Measurements from ENCODE around the gene TOR1A. TPM values are rescaled to one million over a fixed set of nuclear protein-coding genes. Genes with fewer than 3 reads are reported as not detected.

The TOR1A gene
- total RNA-seq, 4 donors from 2014 or later: 29.7 to 46.4 (median 34.4) TPM

DNA sequence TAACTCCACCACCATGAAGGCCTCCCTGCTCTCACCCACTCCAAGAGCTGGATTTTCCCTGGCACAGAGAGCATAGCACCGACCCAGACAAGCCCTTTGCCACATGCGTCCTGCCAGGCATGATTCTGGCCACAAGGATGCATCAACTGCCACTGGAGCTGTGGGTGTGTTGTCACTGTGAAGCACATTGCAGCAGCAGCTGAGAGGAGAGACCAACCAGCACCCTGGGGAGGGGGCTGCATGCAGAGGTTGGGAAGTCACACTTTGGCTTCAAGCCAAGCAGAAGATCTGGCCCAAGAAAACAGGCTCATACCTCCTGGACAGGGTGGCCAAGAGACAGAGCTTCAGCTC is 48.5 kb downstream of the TOR1A start:
- intact Hi-C loops (cut with DNase I): no loop called here
- Histone ChIP-seq H3K9me3 (no peaks in the 10 kb centered on the region), H3K36me3 (no peaks in the 10 kb centered on the region), H3K27ac (replicated peaks in 1 of 4) (no peak overlapping the region), H3K4me1 (peaks cover 7 to 19% (median 17%) of the 10 kb centered on the region in 4 donors), H3K4me3 (no peak overlapping the region), H3K27me3 (no peaks in the 10 kb centered on the region)
- DNase-seq (ENCODE audit: extremely low spot score): no peak
- 62% methylated on average over 2 of the region's 2 CpGs for WGBS
- no peak for TF ChIP-seq POLR2A (IDR thresholded peaks at IDR 0.05; ENCODE audit: low read depth)
- no peak for TF ChIP-seq EP300 (IDR thresholded peaks at IDR 0.05)
- TF ChIP-seq, protein P1, sequence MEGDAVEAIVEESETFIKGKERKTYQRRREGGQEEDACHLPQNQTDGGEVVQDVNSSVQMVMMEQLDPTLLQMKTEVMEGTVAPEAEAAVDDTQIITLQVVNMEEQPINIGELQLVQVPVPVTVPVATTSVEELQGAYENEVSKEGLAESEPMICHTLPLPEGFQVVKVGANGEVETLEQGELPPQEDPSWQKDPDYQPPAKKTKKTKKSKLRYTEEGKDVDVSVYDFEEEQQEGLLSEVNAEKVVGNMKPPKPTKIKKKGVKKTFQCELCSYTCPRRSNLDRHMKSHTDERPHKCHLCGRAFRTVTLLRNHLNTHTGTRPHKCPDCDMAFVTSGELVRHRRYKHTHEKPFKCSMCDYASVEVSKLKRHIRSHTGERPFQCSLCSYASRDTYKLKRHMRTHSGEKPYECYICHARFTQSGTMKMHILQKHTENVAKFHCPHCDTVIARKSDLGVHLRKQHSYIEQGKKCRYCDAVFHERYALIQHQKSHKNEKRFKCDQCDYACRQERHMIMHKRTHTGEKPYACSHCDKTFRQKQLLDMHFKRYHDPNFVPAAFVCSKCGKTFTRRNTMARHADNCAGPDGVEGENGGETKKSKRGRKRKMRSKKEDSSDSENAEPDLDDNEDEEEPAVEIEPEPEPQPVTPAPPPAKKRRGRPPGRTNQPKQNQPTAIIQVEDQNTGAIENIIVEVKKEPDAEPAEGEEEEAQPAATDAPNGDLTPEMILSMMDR (IDR thresholded peaks at IDR 0.05): no peak
- TF ChIP-seq POLR2AphosphoS5 (IDR thresholded peaks at IDR 0.05): no peak

DNA sequence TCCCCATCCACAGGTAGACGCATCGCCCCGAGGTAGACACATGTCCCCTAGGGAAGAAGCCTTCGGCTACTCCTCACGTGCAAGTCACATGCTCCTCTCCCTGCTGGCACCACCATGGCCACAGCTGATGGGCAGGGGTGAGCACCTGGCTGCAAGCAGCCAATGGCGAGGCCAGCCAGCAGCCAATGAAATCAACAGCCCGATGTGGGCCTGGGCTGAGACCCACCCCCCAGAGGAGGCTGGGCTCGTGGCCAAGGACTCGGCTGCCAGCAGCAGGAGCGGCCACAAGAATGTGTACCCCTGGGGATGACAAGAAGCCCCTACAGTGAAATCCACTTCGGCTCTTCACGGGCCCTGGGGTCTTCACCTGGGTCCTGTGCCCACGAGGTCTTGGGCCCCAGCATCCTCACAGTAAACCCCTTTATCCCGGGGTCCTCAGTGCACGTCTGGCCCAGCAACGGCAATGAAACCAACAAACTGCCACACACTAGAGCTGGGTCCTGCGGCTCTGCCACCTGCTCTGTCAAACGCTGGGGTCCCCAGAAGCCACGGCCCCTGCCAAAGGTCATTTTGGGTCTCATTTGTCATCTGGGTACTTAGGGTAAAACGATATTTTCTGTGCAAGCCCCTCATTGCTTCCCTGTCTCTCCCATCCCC is 49.0 kb downstream of the TOR1A start:
- no peaks in the 10 kb centered on the region for H3K36me3 ChIP-seq
- H3K4me1 ChIP-seq: peaks cover 7 to 19% (median 17%) of the 10 kb centered on the region in 4 donors
- TF ChIP-seq POLR2AphosphoS5 (IDR thresholded peaks at IDR 0.05): no peak
- TF ChIP-seq EP300 (IDR thresholded peaks at IDR 0.05): no peak
- TF ChIP-seq, protein P1 (IDR thresholded peaks at IDR 0.05): no peak
- no peak for TF ChIP-seq POLR2A (IDR thresholded peaks at IDR 0.05; ENCODE audit: low read depth)
- no peak for DNase-seq (ENCODE audit: extremely low spot score)
- intact Hi-C loops (cut with DNase I): no loop called here
- H3K27ac ChIP-seq (replicated peaks in 1 of 4): no peak overlapping the region
- no peak overlapping the region for H3K4me3 ChIP-seq
- WGBS: 64% methylated on average over 18 of the region's 20 CpGs
- no peaks in the 10 kb centered on the region for H3K27me3 ChIP-seq
- H3K9me3 ChIP-seq: no peaks in the 10 kb centered on the region

GRCh38 chr9:129773262-129774048 is 50.5 kb downstream of the TOR1A start:
- TF ChIP-seq POLR2AphosphoS5 (IDR thresholded peaks at IDR 0.05): no peak
- TF ChIP-seq, protein P1 (IDR thresholded peaks at IDR 0.05): no peak
- TF ChIP-seq POLR2A (IDR thresholded peaks at IDR 0.05; ENCODE audit: low read depth): no peak
- no peak for TF ChIP-seq EP300 (IDR thresholded peaks at IDR 0.05)
- WGBS: 83% methylated on average over 10 of the region's 10 CpGs
- H3K9me3 ChIP-seq: no peaks in the 10 kb centered on the region
- no peaks in the 10 kb centered on the region for H3K36me3 ChIP-seq
- H3K4me1 ChIP-seq: peaks cover 7 to 19% (median 17%) of the 10 kb centered on the region in 4 donors
- H3K27ac ChIP-seq (replicated peaks in 1 of 4): no peak overlapping the region
- no peak for DNase-seq (ENCODE audit: extremely low spot score)
- no peaks in the 10 kb centered on the region for H3K27me3 ChIP-seq
- H3K4me3 ChIP-seq: no peak overlapping the region
- intact Hi-C loops (cut with DNase I): no loop called here

DNA sequence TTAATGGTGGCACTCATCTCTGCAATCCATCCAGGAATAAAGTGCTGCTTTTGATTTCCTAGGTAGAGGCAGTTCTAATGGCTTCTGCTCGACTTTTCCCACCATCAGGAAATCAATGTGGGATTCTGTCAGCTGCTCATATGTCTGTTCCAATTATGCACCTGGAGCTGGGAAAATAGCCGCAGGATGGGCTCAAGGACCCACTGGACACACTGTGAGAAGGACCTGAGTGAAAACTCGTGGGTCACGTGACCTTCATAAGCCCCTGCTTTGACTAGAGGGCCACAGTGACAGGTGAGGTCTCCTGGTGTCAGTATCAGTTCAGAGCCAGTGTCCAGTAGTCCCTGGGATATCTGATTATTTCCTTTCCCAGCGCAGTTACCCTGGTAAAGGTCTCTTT is 53.2 kb downstream of the TOR1A start:
- TF ChIP-seq EP300 (IDR thresholded peaks at IDR 0.05): no peak
- WGBS: 93% methylated on average over 5 of the region's 5 CpGs
- intact Hi-C loops (cut with DNase I): no loop called here

GRCh38 chr9:129769669-129770068 is 54.3 kb downstream of the TOR1A start:
- Histone ChIP-seq H3K4me3 (no peak overlapping the region), H3K9me3 (no peaks in the 10 kb centered on the region), H3K36me3 (no peaks in the 10 kb centered on the region), H3K27me3 (no peaks in the 10 kb centered on the region), H3K4me1 (no peaks in the 10 kb centered on the region), H3K27ac (replicated peaks in 1 of 4) (no peak overlapping the region)
- intact Hi-C loops (cut with DNase I): no loop called here
- TF ChIP-seq POLR2A (IDR thresholded peaks at IDR 0.05; ENCODE audit: low read depth): no peak
- TF ChIP-seq POLR2AphosphoS5 (IDR thresholded peaks at IDR 0.05): no peak
- TF ChIP-seq, protein P1 (IDR thresholded peaks at IDR 0.05): no peak
- no peak for TF ChIP-seq EP300 (IDR thresholded peaks at IDR 0.05)
- no peak for DNase-seq (ENCODE audit: extremely low spot score)
- WGBS: 82% methylated on average over 5 of the region's 5 CpGs

More for the DNA sequence above, 53.2 kb downstream of the TOR1A start:
- Histone ChIP-seq H3K4me1 (no peaks in the 10 kb centered on the region), H3K27me3 (no peaks in the 10 kb centered on the region), H3K36me3 (no peaks in the 10 kb centered on the region), H3K4me3 (no peak overlapping the region), H3K9me3 (no peaks in the 10 kb centered on the region), H3K27ac (replicated peaks in 1 of 4) (no peak overlapping the region)
- no peak for DNase-seq (ENCODE audit: extremely low spot score)
